Choroid plexus epithelial cell (primary cell): ENCODE measurements around the gene SYNPO2.
"Not testable (repeated sequence)": the region's sequence is repeated elsewhere in the genome, so short reads cannot be mapped to it uniquely, and the experiment has no call there.

Experiments used
- DNase-seq: peaks from one replicate; pipeline ENCODE4 v3.0.0-alpha.2; 2010; ENCODE audit warnings: low read depth
- H3K4me3 ChIP-seq: 2 replicates; pipeline ENCODE4 v1.5.1; 2011; ENCODE audit warnings: low read depth, mild to moderate bottlenecking, control low read depth, low read length, moderate library complexity
- TF ChIP-seq, protein P1 (sequence below): conservative IDR thresholded peaks from 2 replicates; pipeline ENCODE4 v1.5.1; 2011; ENCODE audit warnings: low read depth, mild to moderate bottlenecking, control low read depth, inconsistent platforms, low read length, moderate library complexity

SYNPO2 gene

GRCh38 chr4:119005928-119006460 lies 117.3 kb downstream of the SYNPO2 start:
- TF ChIP-seq, protein P1, sequence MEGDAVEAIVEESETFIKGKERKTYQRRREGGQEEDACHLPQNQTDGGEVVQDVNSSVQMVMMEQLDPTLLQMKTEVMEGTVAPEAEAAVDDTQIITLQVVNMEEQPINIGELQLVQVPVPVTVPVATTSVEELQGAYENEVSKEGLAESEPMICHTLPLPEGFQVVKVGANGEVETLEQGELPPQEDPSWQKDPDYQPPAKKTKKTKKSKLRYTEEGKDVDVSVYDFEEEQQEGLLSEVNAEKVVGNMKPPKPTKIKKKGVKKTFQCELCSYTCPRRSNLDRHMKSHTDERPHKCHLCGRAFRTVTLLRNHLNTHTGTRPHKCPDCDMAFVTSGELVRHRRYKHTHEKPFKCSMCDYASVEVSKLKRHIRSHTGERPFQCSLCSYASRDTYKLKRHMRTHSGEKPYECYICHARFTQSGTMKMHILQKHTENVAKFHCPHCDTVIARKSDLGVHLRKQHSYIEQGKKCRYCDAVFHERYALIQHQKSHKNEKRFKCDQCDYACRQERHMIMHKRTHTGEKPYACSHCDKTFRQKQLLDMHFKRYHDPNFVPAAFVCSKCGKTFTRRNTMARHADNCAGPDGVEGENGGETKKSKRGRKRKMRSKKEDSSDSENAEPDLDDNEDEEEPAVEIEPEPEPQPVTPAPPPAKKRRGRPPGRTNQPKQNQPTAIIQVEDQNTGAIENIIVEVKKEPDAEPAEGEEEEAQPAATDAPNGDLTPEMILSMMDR: no peak
- no peak overlapping the region for H3K4me3 ChIP-seq
- no peak for DNase-seq

DNA sequence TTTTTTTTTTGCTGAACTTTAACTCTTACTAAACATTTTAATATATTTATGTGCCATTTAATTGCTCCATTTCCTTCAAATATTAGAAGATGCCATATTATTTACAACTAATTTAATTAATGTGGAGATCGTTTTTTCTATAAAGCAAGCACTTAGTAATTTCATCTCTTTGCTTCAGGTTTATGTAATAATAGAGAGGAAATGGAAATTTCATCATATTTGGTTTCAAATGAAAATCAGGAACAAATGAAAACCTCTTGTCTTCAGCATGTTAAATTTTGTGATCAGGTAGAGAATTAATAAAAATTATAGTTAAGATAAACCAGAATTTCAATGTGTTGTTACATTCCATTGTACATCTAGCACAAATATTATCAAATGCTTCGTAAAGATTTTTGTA lies 120.1 kb downstream of the SYNPO2 start:
- TF ChIP-seq, protein P1: no peak
- DNase-seq: no peak
- H3K4me3 ChIP-seq: no peak overlapping the region

DNA sequence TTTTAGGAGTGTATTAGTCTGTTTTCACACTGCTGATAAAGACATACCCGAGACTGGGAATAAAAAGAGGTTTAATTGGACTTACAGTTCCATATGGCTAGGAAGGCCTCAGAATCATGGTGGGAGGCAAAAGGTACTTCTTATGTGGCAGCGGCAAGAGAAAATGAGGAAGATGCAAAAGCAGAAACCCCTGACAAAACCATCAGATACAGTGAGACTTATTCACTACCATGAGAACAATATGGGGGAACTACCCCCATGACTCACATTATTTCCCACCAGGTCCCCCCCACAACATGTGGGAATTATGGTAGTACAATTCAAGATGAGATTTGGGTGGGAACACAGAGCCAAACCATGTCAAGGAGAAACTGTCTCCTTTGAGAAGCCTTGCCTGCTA lies 121.6 kb downstream of the SYNPO2 start:
- DNase-seq, H3K4me3 ChIP-seq: not testable (repeated sequence)

DNA sequence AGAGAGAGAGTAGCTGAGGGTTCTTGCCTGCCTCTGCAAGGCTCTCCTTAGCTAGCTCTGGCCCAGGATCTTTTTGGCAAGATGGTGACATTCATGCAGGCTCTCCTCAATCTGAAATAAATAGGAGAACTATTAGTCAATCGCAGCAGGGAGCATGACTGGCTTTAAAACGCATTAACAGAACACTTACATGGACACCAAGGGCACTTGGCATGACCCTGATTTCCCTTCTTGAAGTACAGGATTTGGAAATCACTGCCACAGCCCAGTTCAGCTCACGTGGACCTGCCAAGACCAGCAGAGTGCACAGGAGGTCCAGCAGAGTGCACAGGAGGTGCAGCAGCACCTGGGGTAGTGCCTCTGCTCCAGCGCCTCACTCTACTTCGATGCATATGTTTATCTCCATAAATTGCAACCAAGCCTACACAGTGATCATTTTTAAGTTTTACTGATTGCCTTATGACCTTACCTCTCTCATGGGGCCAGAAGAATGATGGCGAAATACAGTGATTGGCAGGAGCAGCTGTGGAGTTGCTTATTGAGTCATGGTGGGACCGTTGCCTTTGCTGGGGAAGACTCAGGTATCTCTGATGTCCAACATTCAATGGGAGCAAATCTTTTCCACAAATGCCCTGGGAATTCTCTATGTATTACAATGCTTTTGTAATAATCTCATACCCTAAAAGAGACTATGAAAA lies 122.4 kb downstream of the SYNPO2 start:
- DNase-seq: peak; percentile 26
- H3K4me3 ChIP-seq: no peak overlapping the region
- TF ChIP-seq, protein P1: no peak

DNA sequence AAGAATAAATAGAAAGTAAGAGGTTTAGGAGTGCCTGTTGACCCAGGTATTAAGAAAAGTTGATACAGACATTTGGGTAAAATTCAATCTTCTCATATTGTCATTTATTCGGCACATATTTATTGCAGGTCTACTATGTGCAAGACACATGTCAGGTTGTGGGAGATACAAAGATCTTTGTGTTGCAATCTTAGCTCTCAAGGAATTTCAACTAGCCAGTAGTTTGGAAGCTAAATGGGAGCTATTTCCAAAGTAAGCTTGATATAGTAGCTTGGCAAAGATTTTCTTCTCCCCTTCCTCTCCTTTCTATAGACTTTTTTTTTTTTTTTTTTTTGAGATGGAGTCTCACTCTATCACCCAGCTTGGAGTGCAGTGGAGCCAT lies 122.9 kb downstream of the SYNPO2 start:
- DNase-seq: no peak

DNA sequence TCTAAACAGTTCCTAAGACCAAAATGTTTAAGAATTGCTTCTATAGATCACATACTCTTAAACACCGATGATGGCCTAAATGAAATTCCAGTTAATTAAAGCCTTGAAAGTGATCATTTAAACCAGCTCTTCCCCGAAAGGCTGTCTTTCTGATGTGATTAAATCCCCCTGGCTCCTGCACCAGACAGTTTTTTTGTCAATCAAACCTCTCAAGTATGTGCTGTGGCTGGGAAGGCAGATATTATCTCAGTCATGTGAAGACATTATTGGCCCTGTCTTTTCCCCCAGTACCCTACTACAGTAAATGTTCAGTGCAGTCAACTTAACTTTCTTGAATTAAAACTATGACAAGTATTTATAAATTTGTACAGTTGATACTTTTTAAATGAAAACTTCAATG lies 126.0 kb downstream of the SYNPO2 start:
- TF ChIP-seq, protein P1: no peak
- DNase-seq: no peak
- no peak overlapping the region for H3K4me3 ChIP-seq

More for the DNA sequence above, 122.9 kb downstream of the SYNPO2 start:
- no peak overlapping the region for H3K4me3 ChIP-seq
- TF ChIP-seq, protein P1: no peak

- peak; percentile 84 for DNase-seq
- no peak overlapping the region for H3K4me3 ChIP-seq
- TF ChIP-seq, protein P1: no peak
Measured at GRCh38 chr4:119016636-119017035, 128.0 kb downstream of the SYNPO2 start.
